Ovary (tissue), 3 donors: ENCODE data around the gene RPIA.

Experiments used
- EP300 ChIP-seq: sonication (generic); formaldehyde crosslinking; IDR thresholded peaks from one replicate; pipeline ENCODE4 v1.6.1; 2017; ENCODE audit warnings: antibody characterized with exemption
- POLR2A ChIP-seq: fragments of 450-650 bp; IDR thresholded peaks from one replicate; pipeline ENCODE4 v1.6.1; 2017; ENCODE audit warnings: antibody characterized with exemption, mild to moderate bottlenecking, moderate library complexity
- TF ChIP-seq, protein P1 (sequence below), 3 donors: fragments of 450-650 bp in 2 of 3; fragments of 200-600 bp in 1 of 3; IDR thresholded peaks; one replicate each; pipeline versions ENCODE4 v1.5.1 to v1.8.0; 2016 to 2022; ENCODE audit warnings: antibody characterized with exemption in 3 of 3, mild to moderate bottlenecking in 1 of 3
- donor health status: DM: no; HTN: no; CAD: no.

DNA sequence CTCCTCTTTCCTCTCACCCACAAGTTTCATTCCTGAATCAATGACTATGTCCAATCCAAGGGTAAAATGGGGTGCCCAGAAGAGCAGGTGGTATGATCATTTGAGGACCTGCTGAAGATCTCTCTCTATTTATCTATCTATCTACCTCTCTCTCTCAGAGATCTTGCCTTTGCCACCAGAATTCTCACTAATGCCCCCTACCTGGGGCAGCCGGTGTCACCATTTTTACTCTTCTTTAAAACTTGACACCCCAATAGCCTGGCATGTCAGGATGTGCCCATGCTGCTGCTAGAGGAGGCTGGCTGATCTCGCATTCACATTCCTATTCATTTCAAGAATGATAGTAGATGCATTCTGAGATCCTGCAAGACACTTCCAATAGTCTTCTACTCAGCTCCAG is 24.3 kb upstream of the RPIA start:
- TF ChIP-seq, protein P1, sequence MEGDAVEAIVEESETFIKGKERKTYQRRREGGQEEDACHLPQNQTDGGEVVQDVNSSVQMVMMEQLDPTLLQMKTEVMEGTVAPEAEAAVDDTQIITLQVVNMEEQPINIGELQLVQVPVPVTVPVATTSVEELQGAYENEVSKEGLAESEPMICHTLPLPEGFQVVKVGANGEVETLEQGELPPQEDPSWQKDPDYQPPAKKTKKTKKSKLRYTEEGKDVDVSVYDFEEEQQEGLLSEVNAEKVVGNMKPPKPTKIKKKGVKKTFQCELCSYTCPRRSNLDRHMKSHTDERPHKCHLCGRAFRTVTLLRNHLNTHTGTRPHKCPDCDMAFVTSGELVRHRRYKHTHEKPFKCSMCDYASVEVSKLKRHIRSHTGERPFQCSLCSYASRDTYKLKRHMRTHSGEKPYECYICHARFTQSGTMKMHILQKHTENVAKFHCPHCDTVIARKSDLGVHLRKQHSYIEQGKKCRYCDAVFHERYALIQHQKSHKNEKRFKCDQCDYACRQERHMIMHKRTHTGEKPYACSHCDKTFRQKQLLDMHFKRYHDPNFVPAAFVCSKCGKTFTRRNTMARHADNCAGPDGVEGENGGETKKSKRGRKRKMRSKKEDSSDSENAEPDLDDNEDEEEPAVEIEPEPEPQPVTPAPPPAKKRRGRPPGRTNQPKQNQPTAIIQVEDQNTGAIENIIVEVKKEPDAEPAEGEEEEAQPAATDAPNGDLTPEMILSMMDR (IDR thresholded peaks at IDR 0.05), result no peak
- TF ChIP-seq POLR2A (no peak), EP300 (no peak)
